Keratinocyte (primary cell): ENCODE results near the gene GCNT2.

ENCODE experiments used
- EZH2 ChIP-seq: IDR thresholded peaks from one replicate; pipeline ENCODE4 v1.6.1; 2012; ENCODE audit warnings: inconsistent platforms, mild to moderate bottlenecking, low read length, moderate library complexity
- TF ChIP-seq, protein P1 (sequence below), 3 experiments: IDR thresholded peaks in 1 of 3; conservative IDR thresholded peaks in 1 of 3; optimal IDR thresholded peaks in 1 of 3; 2 replicates in 2 of 3; 3 replicates in 1 of 3; pipeline versions ENCODE3 to v1.5.1; 2011; ENCODE audit warnings: low read length in 3 of 3, mild to moderate bottlenecking in 3 of 3, moderate library complexity in 2 of 3, control low read depth in 1 of 3, inconsistent platforms in 1 of 3; ENCODE audit not compliant: insufficient read depth in 2 of 3; ENCODE audit errors: extremely low read depth in 1 of 3

- TF ChIP-seq, protein P1, sequence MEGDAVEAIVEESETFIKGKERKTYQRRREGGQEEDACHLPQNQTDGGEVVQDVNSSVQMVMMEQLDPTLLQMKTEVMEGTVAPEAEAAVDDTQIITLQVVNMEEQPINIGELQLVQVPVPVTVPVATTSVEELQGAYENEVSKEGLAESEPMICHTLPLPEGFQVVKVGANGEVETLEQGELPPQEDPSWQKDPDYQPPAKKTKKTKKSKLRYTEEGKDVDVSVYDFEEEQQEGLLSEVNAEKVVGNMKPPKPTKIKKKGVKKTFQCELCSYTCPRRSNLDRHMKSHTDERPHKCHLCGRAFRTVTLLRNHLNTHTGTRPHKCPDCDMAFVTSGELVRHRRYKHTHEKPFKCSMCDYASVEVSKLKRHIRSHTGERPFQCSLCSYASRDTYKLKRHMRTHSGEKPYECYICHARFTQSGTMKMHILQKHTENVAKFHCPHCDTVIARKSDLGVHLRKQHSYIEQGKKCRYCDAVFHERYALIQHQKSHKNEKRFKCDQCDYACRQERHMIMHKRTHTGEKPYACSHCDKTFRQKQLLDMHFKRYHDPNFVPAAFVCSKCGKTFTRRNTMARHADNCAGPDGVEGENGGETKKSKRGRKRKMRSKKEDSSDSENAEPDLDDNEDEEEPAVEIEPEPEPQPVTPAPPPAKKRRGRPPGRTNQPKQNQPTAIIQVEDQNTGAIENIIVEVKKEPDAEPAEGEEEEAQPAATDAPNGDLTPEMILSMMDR (optimal IDR thresholded peaks at IDR 0.05 in 1 of 3, IDR thresholded peaks at IDR 0.05 in 1 of 3, conservative IDR thresholded peaks at IDR 0.05 in 1 of 3; ENCODE audit: extremely low read depth in 1 of 3, insufficient read depth in 2 of 3, low read length in 3 of 3) = no peak
- TF ChIP-seq EZH2 = no peak
Measured at GRCh38 chr6:10531942-10532341, 10.8 kb downstream of the GCNT2 start.
